Measurements from ENCODE around the gene CUX1.
"Not testable (repeated sequence)": the region's sequence is repeated elsewhere in the genome, so short reads cannot be mapped to it uniquely, and the experiment has no call there.

The CUX1 gene

DNA sequence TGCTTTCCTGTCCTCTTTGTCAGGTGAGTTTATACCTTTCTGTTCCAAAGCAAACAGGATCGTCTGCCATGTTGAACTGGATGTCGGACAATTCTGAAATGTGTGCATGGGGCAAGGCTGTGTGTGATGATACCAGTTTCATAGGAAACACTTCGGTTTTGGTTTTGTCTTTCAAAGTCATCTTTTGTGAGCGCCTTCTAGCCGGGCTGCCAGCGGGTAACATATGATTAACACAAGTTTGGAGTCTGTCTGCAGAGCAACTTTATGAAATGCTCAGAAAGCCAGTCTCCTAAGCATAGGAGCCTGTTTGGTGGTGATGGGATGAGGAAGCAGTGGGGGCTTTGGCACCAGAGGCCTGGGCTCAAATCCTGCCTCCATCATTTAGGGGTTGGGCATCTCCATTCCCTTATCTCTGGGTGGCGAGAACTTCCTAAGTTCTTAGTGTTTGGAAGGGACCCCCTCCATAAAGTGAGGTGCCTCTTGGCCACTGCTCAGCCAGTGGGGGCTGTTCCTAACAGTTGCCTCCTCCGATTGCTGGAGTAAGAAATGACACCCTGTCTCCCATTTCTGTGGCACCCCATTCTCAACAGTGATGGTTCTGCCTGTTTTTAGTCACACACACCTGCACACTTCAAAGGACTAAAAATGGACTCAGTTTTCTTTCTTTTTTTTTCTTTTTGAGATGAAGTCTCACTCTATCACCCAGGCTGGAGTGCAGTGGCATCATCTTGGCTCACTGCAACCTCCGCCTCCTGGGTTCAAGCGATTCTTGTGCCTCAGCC, 36.8 kb downstream of the CUX1 start:
- no peak for DNase-seq (ENCODE audit: low read depth)

DNA sequence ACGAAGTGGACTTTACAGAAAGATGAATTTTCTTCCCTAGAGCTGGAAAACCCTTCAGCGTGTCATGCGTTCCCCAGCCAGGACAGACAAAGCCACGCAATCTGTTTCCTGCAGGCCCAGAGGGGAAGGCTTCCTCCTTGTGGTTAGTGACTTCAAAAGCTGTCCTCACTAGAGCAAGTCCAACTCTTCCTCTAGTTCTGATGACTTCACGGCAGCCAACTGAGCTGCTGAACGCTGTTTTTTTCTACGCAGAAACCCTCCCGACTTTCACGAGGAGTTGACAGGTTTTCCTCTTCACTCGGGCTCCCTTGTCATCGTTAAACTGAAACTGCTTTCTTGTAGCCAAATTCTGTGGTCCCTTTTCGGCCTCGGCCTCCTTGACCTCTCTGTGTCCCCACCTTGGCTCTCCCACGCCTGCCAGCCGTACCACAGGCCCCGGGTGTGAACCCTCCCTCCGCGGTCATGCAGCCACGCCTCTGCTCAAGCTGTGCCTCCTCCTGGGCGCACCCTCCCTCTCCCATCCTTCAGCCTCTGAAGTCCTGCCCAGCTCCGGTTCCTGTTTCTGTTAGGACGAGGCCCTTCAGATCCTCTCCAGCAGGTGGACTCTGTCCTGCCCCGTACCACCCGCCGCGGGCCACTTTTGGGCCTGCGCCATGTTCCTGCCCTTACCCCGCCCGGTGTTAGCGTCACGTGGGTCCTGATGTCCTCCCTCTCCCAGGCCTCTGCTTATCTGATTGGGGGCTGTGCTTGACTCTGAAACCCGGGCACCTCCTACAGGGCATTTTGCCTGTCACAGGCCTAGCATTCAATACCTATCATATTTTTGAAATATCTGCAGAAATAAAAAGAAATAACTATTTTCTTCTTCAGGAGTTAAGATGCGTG, 39.3 kb downstream of the CUX1 start:
- DNase-seq (ENCODE audit: low read depth), result peak; percentile 37

DNA sequence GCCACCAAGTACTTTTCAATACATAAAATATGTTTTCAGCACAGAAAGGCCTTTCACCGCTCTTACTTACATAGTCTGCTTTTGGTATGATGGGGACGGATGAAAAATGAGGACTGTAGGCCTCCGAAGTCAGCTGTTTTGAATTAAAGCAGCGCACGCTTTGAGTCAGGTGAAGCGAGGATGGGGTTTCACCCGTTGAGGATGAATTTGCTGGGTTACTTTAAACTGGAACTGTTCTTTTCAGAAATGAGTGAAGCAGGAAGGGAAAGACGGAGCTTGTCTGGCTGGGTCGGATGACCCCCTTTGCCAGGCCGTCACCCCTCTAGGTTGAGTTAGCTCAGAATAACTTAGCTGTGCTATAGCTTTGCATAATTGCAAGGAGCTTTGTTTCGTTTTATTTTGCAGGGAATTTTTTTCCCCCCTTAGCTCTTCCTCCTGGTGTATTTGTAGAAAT, 40.0 kb downstream of the CUX1 start:
- DNase-seq (ENCODE audit: low read depth), result no peak

DNA sequence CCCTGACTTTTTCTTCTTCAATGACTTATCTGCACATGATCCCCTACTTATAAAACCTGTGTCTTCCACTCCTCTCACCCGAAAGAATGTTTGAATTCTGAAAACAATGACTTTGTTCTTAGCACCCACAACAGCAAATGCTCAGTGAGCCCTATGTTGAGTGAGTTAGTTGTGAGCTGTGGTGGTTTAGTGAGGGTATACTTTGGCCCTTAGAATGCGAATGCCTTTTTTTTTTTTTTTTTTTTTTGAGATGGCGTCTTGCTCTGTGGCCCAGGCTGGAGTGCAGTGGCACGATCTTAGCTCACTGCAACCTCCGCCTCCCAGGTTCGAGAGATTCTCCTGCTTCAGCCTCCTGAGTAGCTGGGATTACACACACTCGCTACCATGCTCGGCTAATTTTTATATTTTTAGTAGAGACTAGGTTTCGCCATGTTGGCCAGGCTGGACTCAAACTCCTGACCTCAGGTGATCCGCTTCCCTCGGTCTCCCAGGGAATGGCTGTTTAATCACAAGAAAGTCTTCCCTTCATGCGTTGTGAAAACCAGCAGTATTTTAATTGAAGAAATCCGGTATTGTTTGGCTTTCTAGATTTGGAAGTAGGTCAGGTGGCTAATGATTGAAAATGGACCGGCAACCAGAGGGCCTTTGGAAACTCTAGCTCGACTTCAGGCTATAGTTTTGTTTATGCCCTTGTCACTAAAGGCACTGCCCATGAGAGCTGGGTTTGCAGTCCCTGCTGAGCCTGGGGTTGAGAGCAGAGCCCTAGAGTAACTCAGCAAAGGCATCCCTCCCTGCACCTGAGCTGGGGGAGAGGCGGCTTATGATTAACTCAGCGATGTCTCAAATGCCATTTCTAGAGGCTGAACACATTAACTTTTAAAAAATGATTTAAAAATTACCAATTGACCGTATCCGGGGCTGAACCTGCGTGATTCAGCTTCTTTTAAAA, 41.3 kb downstream of the CUX1 start:
- no peak for DNase-seq (ENCODE audit: low read depth)

DNA sequence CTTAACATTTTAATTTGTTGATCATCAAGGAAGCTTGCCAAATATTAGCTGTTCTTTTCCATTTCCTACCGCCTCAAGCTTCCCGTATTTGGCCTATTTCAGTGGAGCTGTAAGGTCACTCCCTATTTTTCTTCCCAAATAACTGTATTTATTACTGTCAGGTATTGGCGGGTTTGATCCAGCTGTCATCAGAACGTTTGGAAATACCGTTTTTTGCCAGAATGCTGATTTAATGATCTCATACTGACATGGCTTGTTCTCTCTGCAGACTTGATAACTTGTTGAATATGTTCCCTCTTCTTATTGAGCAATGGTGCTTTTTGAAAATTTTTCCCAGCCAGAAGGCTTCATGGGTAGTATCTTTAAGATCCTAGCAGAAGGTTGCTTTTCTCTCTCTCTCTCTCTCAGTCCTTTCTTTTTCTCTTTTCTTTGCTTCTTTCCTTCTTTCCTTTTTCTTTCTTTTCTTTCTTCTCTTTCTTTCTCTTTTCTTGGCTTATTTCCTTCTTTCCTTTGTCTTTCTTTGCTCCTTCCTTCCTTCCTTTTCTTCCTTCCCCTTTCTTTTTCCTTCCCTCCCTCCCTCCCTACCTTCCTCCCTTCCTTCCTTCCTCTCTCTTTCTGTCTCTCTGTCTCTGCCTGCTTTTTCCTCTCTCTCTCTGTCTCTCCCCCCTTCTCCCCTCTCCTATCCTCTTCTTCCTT, 42.1 kb downstream of the CUX1 start:
- no peak for DNase-seq (ENCODE audit: low read depth)

DNA sequence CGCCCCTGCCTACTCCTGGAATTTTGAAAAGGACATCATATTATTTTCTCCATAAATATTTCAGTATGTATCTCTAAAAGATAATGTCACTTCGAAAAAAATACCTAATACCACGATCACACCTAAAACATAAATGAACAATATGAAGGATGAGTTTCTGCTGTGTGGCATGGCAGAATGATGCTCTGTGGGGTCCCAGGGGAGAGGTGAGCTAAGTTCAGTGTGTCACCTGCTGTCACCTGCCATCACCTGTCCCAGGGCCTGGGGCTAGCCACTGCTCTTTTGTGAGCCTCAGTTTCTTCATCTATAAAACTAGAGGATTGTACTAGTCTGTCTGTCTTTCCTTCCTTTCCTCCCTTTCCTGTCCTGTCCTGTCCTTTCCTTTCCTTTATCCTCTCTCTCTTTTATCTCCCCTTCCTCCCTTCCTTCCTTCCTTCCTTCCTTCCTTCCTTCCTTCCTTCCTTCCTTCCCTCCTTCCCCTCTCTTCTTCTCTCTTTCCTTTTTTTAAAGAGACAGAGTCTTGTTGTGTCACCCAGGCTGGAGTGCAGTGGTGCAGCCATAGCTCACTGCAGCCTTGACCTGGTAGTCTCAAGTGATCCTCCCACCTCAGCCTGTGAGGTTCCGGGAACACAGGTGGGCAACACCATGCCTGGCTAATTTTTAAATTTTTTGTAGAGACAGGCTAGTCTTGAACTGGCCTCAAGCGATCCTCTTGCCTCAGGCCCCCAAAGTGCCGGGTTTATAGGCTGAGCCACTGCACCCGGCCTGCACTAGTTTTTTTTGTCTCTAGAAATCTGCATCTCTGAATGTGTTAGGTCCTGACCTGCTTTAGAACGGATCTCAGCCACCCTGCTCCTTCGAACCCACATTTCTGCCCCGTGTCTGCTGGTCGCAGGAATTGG, 43.1 kb downstream of the CUX1 start:
- no peak for DNase-seq (ENCODE audit: low read depth)

DNA sequence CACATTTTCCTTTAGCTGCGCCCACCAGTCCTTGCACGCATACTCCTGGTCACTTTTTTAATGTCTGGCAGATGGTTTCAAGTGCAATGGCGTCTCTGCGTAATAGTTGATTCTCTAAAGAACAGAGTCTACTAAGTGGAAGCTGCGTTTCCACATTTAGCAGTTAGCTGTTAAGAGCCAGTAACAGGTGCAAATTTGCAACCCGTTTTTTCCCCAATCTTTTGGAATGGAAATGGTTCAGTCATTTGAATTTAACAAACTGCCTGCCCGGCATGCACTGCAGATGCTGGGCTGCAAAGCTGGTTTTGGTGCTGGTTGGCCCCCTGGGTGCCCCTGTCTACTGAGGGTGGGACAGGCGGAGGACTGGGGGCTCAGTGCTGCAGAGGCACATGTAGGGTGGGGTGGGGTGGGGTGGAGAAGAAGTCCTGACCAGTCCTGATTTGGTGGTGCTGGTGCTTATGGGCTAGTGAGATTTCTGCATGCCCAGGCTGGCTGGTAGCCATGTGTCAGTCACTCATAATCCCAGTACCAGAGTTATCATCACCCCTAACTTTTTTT, 43.9 kb downstream of the CUX1 start:
- no peak for DNase-seq (ENCODE audit: low read depth)

DNA sequence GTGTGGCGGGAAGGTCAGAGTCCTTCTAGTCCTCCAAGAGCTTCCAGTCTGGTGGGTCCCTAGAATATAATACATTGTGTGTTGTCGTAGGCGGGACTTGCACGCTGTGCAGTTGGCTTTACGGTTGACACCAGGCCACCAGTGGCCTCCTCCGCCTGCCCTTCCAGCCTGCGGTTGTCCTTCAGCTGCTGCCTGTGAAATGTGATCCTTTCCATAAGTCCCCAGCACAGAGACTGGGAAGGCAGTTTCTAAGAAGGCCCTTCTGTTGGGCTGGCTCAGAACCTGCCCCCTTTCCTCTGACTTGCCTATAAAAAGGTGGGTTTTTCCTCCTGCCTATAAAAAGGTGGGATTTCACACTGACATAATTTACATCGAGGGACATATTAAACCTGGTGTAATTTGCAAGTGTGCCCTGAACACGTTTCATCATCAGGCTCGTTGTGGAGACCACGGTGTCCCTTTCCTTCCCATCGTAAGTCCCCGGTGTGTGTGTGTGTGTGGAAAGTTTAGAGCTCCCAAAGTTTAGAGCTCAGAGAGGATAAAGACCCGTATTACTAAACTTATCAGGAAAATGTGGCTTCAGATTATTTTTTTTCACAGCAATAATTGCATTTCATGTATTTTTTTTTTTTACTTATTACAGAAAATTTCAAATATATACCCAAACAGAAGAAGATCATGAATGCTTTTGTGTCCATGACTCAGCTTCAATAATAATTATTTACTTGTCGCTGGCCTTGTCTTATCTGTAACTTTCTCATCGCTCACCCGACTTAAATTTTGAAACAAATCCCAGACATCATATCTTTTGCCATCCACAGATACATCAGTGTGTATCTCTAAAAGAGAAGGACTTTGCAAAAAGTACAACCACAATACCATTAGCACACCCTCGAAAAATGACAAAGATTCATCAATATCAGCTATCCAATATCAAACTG, 45.1 kb downstream of the CUX1 start:
- DNase-seq (ENCODE audit: low read depth), result no peak

DNA sequence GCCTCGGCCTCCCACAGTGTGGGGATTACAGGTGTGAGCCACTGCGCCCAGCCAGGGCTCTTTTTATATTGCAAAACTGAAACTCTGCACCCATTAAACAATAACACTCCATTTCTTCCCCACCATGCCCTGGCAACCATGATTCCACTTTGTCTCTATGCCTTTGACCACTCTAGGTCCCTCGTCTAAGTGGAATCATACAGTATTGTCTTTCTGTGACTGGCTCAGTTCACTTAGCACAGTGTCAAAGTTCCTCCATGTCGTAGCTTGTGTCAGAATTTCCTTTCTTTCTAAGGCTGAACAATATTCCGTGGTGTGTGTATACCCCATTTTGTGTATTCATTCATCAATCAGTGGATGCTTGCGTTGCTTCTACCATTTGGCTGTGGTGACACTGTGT, 46.2 kb downstream of the CUX1 start:
- no peak for DNase-seq (ENCODE audit: low read depth)

DNA sequence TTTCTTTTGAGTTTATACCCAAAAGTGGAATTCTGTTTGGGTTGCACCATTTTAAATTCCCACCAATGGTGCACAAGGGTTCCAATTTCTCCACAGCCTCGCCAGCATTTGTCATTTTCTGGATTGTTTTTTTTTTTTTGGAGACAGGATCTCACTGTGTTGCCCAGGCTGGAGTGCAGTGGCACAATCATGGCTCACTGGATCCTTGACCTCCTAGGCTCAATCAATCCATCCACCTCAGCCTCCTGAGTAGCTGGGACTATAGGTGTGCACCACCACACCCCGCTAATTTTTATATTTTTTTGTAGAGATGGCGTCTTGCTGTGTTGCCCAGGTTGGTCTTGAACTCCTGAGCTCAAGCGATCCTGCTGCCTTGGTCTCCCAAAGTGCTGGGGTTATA, 46.6 kb downstream of the CUX1 start:
- DNase-seq (ENCODE audit: low read depth), result no peak

DNA sequence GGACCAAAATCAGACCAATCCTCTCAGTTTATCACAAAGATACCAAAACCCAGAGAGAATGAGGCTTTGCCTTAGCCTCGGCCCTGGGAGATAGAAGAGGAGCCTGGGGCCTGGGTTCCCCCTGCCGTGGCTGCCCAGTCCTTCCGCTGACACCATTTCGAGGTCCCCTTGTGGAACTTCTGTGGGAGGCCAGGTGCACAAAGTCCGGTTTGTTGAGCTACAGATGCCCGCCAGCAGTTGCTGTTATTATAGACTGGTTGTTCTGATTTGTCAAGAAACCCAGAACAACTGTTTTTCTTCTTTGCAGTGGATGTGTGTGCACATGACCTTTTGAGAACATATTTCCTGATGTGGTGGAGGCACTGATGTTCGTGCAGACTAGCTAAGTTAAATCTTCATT, 47.6 kb downstream of the CUX1 start:
- no peak for DNase-seq (ENCODE audit: low read depth)

DNA sequence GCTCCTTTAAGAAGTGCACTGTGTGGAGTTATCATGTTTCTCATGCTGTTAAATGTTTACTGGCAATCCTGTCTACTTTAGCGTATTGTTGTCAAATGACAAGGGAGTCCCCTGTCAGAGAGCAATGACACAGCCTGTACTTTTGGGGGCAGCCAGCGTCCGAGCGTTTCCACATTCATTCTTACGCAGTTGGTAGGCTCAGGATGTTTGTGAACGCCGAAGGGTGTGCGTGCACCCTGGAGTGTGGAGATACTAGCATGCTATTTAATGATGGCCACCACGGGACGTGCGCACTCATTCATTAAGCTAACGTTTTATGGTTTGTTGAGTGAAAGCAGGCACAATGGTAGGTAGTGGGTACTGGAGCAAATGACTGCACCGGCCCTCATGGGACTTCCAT, 48.0 kb downstream of the CUX1 start:
- DNase-seq (ENCODE audit: low read depth), result no peak

DNA sequence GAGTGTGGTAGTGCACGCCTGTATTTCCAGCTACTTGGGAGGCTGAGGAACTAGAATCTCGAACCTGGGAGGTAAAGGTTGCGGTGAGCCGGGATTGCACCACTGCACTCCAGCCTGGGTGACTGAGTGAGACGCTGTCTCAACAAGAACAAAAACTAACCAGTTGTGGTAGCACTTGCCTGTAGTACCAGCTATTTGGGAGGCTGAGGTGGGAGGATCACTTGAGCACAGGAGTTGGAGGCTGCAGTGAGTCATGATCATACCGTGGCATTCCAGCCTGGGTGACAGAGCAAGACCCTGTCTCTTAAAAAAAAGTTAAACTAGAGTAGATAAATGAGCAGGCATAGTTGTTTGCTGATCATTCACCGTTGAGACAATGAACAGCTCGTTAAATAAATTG, 48.9 kb downstream of the CUX1 start:
- DNase-seq (ENCODE audit: low read depth), result no peak

DNA sequence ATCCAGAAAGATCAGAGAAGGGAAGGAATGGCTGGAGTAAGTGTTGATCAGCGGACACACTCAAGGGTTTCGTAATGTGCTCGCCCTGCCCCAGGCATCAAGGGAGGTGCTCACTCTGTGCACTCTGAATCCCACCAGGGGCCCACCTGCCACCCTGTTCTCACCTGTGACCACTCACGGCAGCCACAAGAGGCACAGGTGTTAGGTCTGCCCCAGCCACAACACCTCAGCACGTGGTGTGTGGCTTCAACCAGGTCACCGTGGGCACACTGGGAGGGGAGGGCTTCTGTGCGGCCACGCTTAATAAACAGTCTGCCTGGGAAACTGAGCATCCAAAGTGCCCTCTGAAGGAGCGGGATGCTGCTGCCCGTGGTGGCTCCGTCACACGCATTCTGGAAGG, 49.8 kb downstream of the CUX1 start:
- no peak for DNase-seq (ENCODE audit: low read depth)

DNA sequence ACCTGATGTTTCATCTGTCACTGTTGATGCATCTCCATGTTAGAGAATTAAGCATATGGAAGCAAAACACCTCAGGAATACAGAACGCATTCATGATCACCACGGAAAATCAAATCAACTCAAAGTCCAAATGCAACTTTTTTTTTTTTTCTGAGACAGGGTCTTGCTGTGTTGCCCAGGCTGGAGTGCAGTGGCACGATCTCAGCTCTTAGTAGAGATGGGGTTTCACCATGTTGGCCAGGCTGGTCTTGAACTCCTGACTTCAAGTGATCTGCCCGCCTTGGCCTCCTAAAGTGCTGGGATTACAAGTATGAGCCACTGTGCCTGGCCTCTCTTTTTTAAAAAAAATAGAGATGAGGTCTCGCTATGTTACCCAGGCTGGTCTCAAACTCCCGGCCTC, 50.3 kb downstream of the CUX1 start:
- not testable (repeated sequence) for DNase-seq (ENCODE audit: low read depth)

DNA sequence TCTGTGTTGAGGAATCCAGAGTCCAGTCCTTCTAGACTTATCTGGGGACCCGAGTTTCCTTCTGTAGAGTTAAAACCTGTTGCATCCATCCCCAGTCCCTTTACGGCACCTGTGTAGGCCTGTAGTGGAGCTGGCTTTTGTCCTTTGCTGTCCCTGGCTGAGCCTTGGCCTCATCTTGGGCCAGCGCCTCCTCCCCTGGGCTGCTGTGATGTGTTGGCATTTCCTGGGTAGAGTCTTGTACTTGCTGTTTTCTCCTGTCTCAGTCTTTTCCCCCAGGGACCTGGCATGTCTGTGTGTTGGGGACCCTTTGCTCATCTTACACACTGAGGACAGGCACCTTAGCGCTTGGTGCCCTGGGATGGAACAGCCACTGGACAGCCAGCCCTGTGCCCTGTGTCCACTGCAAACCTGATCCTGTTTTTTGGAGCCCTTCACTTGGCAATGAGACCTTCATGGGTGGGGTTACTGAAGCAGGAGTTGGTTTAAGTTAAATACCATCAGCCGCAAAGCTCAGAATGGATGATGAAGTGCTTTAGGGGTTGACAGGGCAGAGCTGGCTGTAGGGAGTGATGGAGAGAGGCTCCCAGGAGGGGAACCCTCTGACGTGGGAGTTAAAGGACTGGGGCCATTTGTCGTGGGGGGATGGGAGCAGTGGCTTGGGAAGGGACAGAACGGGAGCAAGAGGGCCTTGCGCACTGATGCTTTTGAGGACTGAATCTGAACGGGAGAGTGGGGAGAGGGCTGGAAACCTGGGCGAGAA, 50.9 kb downstream of the CUX1 start:
- no peak for DNase-seq (ENCODE audit: low read depth)

DNA sequence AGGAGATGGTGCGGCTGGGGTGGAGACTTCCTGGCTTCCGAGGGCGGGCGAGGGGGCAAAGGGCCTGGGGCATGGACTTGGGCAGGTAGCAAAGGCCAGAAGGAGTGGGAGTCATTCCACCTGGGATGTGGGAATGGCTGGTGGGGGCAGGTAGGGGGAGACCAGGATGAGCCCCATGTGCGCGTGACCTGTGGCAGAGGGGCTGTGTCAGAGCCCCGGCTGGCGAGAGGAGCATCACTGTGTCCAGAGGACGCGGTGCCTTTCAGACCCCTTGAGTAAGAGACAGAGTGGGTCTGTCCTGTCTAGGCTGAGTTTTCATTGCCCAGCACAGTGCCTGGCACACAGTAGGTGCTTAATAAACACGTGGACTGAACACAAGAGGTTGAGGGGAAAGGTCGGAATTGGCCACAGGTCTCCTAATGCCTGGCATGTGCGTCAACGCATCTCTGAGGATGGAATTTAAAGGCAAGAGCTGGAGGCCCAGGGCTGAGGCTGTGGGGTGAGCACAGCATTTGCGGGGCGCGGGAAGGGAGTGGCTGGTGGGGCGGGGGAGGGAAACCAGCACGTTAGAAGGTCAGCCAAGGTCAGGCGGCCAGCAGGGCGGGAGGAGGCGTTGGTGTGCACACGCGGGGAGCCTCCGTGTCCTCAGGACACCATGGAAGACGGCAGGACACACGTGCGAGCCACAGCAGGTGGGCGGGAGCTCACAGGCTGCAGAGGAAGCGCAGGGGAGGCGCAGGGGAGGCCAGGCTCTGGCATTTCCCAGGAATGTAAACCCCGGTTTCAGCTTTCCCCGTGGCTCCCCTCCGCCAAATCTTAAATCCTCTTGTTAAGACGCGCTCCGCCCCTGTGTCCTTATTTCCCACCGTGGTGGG, 51.8 kb downstream of the CUX1 start:
- DNase-seq (ENCODE audit: low read depth), result no peak
